WTC11 (cell line): ENCODE results near the gene ZNF605. TPM values are rescaled to one million over a fixed set of nuclear protein-coding genes. Genes with fewer than 3 reads are reported as not detected.

Experiments
- ATAC-seq: fragments of 200-7000 bp; cut with Tn5 transposase; 2 replicates; pipeline ENCODE4 v1.10.0; 2021; ENCODE audit warnings: mild to moderate bottlenecking, moderate library complexity
- CTCF ChIA-PET: fragments of 300-600 bp; sonication (Branson Sonifier 250); formaldehyde crosslinking; loops from one replicate; lab custom pipeline; 2021; ENCODE audit warnings: antibody characterized with exemption; lab: Charles Lee
- POLR2A ChIA-PET: fragments of 350-600 bp; sonication (Branson Sonifier 250); formaldehyde crosslinking; loops from one replicate; lab custom pipeline; 2021; ENCODE audit warnings: antibody characterized with exemption; lab: Charles Lee
- DNase-seq: peaks from one replicate; pipeline ENCODE4 v3.0.0; 2021; ENCODE audit warnings: low spot score
- H3K27ac Mint-ChIP-seq: 2 replicates; pipeline ENCODE4 v1.8.0; 2021; ENCODE audit warnings: mixed read lengths
- H3K27me3 Mint-ChIP-seq: 2 replicates; pipeline ENCODE4 v1.8.0; 2021; ENCODE audit warnings: low read depth, mild to moderate bottlenecking, moderate library complexity, mixed read lengths
- H3K36me3 Mint-ChIP-seq: 2 replicates; pipeline ENCODE4 v1.8.0; 2021; ENCODE audit warnings: mixed read lengths
- H3K4me1 Mint-ChIP-seq: 2 replicates; pipeline ENCODE4 v1.8.0; 2022; ENCODE audit warnings: mixed read lengths
- H3K4me3 Mint-ChIP-seq: 2 replicates; pipeline ENCODE4 v1.8.0; 2021; ENCODE audit warnings: mild to moderate bottlenecking, moderate library complexity, mixed read lengths
- H3K9me3 Mint-ChIP-seq: 2 replicates; pipeline ENCODE4 v1.8.0; 2021; ENCODE audit warnings: mixed read lengths
- CBFB ChIP-seq: sonication (generic); formaldehyde crosslinking; IDR thresholded peaks from 2 replicates; pipeline ENCODE4 v1.8.1; 2022; ENCODE audit warnings: mild to moderate bottlenecking, low read depth, missing genetic modification reagents
- E2F5 ChIP-seq: sonication (generic); formaldehyde crosslinking; IDR thresholded peaks from 2 replicates; pipeline ENCODE4 v1.8.1; 2022; ENCODE audit warnings: mild to moderate bottlenecking, moderate library complexity, missing genetic modification reagents
- FOXP1 ChIP-seq: sonication (generic); formaldehyde crosslinking; IDR thresholded peaks from 2 replicates; pipeline ENCODE4 v1.8.0; 2022; ENCODE audit warnings: missing genetic modification reagents, mild to moderate bottlenecking, moderate library complexity, borderline replicate concordance
- FOXP4 ChIP-seq: sonication (generic); formaldehyde crosslinking; IDR thresholded peaks from 2 replicates; pipeline ENCODE4 v1.8.0; 2022; ENCODE audit warnings: mild to moderate bottlenecking, missing genetic modification reagents
- GTF2I ChIP-seq: fragments of 250-450 bp; sonication (Bioruptor Pico); conservative IDR thresholded peaks from 2 replicates; pipeline ENCODE4 v1.4.0; 2021; ENCODE audit warnings: mild to moderate bottlenecking
- HMGXB4 ChIP-seq: sonication (generic); formaldehyde crosslinking; IDR thresholded peaks from 2 replicates; pipeline ENCODE4 v1.8.1; 2023; ENCODE audit warnings: mild to moderate bottlenecking, moderate library complexity, missing genetic modification reagents
- MXD4 ChIP-seq: fragments of 250-450 bp; sonication (Bioruptor Pico); IDR thresholded peaks from 2 replicates; pipeline ENCODE4 v1.8.0; 2021; ENCODE audit warnings: mild to moderate bottlenecking, moderate library complexity, borderline replicate concordance
- NFATC4 ChIP-seq: fragments of 250-450 bp; sonication (Bioruptor Pico); IDR thresholded peaks from 2 replicates; pipeline ENCODE4 v1.9.0; 2021; ENCODE audit warnings: mild to moderate bottlenecking
- NR3C1 ChIP-seq: sonication (generic); formaldehyde crosslinking; conservative IDR thresholded peaks from 2 replicates; pipeline ENCODE4 v1.8.1; 2023; ENCODE audit warnings: low read depth, mild to moderate bottlenecking, missing genetic modification reagents
- PRDM15 ChIP-seq: sonication (generic); formaldehyde crosslinking; IDR thresholded peaks from 2 replicates; pipeline ENCODE4 v1.8.0; 2022; ENCODE audit warnings: missing genetic modification reagents
- RORB ChIP-seq: fragments of 250-450 bp; sonication (Bioruptor Pico); IDR thresholded peaks from 2 replicates; pipeline ENCODE4 v1.9.0; 2021; ENCODE audit warnings: mild to moderate bottlenecking
- SOX15 ChIP-seq: fragments of 250-450 bp; sonication (Bioruptor Pico); IDR thresholded peaks from 2 replicates; pipeline ENCODE4 v1.9.0; 2021; ENCODE audit warnings: mild to moderate bottlenecking
- STAT6 ChIP-seq: sonication (generic); formaldehyde crosslinking; conservative IDR thresholded peaks from 2 replicates; pipeline ENCODE4 v1.8.1; 2023; ENCODE audit warnings: mild to moderate bottlenecking, low read depth, missing genetic modification reagents, moderate library complexity
- TEAD4 ChIP-seq: sonication (generic); formaldehyde crosslinking; IDR thresholded peaks from 2 replicates; pipeline ENCODE4 v1.8.0; 2022; ENCODE audit warnings: mild to moderate bottlenecking, missing genetic modification reagents
- ZBTB21 ChIP-seq: sonication (generic); formaldehyde crosslinking; IDR thresholded peaks from 2 replicates; pipeline ENCODE4 v1.8.1; 2023; ENCODE audit warnings: mild to moderate bottlenecking, missing genetic modification reagents, borderline replicate concordance
- ZBTB43 ChIP-seq: sonication (generic); formaldehyde crosslinking; IDR thresholded peaks from 2 replicates; pipeline ENCODE4 v1.8.1; 2023; ENCODE audit warnings: mild to moderate bottlenecking, missing genetic modification reagents
- ZNF281 ChIP-seq: sonication (generic); formaldehyde crosslinking; IDR thresholded peaks from 2 replicates; pipeline ENCODE4 v1.8.0; 2023; ENCODE audit warnings: mild to moderate bottlenecking, missing genetic modification reagents
- ZNF317 ChIP-seq: sonication (generic); formaldehyde crosslinking; IDR thresholded peaks from 2 replicates; pipeline ENCODE4 v1.8.1; 2023; ENCODE audit warnings: low read depth, mild to moderate bottlenecking, moderate library complexity, missing genetic modification reagents, borderline replicate concordance
- ZNF396 ChIP-seq: fragments of 250-450 bp; sonication (Bioruptor Pico); IDR thresholded peaks from 2 replicates; pipeline ENCODE4 v1.8.0; 2021; ENCODE audit warnings: mild to moderate bottlenecking, moderate library complexity, borderline replicate concordance
- total RNA-seq: library from RNA; stranded (reverse); gene quantifications from 3 replicates; pipeline ENCODE4 v1.2.3, GENCODE V29; 2021

ZNF605 gene
- total RNA-seq, 1 experiment from 2014 or later: 21.1 TPM

- Mint-ChIP-seq H3K27ac (peak overlapping the region; percentile 7; the same call in 1 of the 2 replicates), H3K4me3 (no peak overlapping the region), H3K4me1 (peaks cover 11% of the 10 kb centered on the region), H3K27me3 (no peaks in the 10 kb centered on the region), H3K9me3 (peaks cover 2% of the 10 kb centered on the region; the same call in 1 of the 2 replicates), H3K36me3 (no peaks in the 10 kb centered on the region)
- TF ChIP-seq ZNF396 (CRISPR knock-in tag) (no peak), NR3C1 (no peak), E2F5 (CRISPR knock-in tag) (no peak), NFATC4 (CRISPR knock-in tag) (no peak), SOX15 (no peak), ZNF281 (no peak), ZNF317 (CRISPR knock-in tag) (no peak), GTF2I (CRISPR knock-in tag) (no peak), FOXP4 (CRISPR knock-in tag) (no peak), RORB (CRISPR knock-in tag) (no peak), STAT6 (CRISPR knock-in tag) (no peak), ZBTB21 (CRISPR knock-in tag) (no peak), PRDM15 (CRISPR knock-in tag) (no peak), CBFB (no peak), TEAD4 (no peak), FOXP1 (CRISPR knock-in tag) (no peak), HMGXB4 (CRISPR knock-in tag) (no peak), ZBTB43 (no peak), MXD4 (no peak)
- DNase-seq: no peak
- ChIA-PET POLR2A (no interaction called here), CTCF (interaction anchor here (0.5 kb wide), 1 partner anchor 20 kb away, joined by 5 read pairs; no protein-coding TSS in a partner anchor)
- no peak for ATAC-seq
Measured at GRCh38 chr12:132899033-132899432, 57.1 kb downstream of the ZNF605 start.
